Measurements from ENCODE around the gene TGIF2. TPM values are rescaled to one million over a fixed set of nuclear protein-coding genes. Genes with fewer than 3 reads are reported as not detected.
A peak's percentile ranks its signal among the peaks of the same experiment; 100 is the strongest.

The TGIF2 gene
- total RNA-seq, 1 experiment from 2014 or later, result 17.1 TPM

DNA sequence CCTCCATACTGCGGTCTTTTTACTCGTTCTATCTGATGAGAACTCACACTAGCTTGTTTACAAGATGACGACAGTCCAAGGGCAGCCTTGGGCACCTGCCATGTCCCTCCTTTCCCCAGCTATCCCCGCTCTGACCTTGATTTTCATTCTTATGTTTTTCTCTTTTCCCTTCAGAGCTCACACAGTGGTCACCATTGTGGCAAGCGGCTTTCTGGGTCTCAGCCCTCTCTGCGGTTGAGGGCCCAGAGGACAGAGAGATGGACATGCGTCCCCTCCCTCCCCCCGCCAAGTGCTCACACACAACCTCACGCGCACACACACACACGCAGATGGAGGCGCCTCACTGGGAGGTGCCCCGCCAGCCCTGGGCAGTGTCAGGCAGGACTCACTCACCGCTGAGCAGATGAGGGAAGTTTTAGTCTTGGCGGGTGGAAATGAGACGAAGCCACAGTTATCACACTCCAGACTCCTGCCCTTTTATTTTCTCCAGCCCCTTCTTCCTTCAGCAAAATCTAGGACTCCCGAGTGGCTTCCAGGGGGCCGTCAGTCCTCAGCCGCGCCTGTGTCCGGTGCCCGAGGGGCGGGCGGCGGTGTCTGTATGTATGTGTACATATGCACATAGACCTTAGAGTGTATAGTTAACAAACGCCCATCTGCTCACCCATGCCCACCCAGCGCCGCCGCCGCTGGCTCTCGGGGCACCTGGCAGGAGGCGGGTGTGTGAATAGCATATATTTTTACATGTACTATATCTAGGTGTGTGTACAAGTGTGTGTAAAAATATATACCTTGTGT is 45.9 kb upstream of the TGIF2 start:
- BruUV-seq (replicated peaks), result TSS peak; percentile 46
- TF ChIP-seq, protein P1, sequence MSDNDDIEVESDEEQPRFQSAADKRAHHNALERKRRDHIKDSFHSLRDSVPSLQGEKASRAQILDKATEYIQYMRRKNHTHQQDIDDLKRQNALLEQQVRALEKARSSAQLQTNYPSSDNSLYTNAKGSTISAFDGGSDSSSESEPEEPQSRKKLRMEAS (IDR thresholded peaks at IDR 0.05), result no peak
- TF ChIP-seq YY1 (IDR thresholded peaks at IDR 0.05; ENCODE audit: extremely low read depth, insufficient replicate concordance, low read depth, low read length), result no peak
- no peak for TF ChIP-seq EGR1 (IDR thresholded peaks at IDR 0.05; ENCODE audit: low read depth)
- no peak for TF ChIP-seq POLR2A (IDR thresholded peaks at IDR 0.05; ENCODE audit: borderline replicate concordance, extremely low read depth, insufficient read depth, insufficient read length)
- TF ChIP-seq, protein P2, sequence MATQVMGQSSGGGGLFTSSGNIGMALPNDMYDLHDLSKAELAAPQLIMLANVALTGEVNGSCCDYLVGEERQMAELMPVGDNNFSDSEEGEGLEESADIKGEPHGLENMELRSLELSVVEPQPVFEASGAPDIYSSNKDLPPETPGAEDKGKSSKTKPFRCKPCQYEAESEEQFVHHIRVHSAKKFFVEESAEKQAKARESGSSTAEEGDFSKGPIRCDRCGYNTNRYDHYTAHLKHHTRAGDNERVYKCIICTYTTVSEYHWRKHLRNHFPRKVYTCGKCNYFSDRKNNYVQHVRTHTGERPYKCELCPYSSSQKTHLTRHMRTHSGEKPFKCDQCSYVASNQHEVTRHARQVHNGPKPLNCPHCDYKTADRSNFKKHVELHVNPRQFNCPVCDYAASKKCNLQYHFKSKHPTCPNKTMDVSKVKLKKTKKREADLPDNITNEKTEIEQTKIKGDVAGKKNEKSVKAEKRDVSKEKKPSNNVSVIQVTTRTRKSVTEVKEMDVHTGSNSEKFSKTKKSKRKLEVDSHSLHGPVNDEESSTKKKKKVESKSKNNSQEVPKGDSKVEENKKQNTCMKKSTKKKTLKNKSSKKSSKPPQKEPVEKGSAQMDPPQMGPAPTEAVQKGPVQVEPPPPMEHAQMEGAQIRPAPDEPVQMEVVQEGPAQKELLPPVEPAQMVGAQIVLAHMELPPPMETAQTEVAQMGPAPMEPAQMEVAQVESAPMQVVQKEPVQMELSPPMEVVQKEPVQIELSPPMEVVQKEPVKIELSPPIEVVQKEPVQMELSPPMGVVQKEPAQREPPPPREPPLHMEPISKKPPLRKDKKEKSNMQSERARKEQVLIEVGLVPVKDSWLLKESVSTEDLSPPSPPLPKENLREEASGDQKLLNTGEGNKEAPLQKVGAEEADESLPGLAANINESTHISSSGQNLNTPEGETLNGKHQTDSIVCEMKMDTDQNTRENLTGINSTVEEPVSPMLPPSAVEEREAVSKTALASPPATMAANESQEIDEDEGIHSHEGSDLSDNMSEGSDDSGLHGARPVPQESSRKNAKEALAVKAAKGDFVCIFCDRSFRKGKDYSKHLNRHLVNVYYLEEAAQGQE (IDR thresholded peaks at IDR 0.05; ENCODE audit: low read depth), result no peak
- TF ChIP-seq, protein P3, sequence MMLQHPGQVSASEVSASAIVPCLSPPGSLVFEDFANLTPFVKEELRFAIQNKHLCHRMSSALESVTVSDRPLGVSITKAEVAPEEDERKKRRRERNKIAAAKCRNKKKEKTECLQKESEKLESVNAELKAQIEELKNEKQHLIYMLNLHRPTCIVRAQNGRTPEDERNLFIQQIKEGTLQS (IDR thresholded peaks at IDR 0.05), result no peak
- TF ChIP-seq, protein P4, sequence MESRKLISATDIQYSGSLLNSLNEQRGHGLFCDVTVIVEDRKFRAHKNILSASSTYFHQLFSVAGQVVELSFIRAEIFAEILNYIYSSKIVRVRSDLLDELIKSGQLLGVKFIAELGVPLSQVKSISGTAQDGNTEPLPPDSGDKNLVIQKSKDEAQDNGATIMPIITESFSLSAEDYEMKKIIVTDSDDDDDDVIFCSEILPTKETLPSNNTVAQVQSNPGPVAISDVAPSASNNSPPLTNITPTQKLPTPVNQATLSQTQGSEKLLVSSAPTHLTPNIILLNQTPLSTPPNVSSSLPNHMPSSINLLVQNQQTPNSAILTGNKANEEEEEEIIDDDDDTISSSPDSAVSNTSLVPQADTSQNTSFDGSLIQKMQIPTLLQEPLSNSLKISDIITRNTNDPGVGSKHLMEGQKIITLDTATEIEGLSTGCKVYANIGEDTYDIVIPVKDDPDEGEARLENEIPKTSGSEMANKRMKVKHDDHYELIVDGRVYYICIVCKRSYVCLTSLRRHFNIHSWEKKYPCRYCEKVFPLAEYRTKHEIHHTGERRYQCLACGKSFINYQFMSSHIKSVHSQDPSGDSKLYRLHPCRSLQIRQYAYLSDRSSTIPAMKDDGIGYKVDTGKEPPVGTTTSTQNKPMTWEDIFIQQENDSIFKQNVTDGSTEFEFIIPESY (IDR thresholded peaks at IDR 0.05; ENCODE audit: extremely low read depth, insufficient replicate concordance, low read length), result no peak
- TF ChIP-seq SIN3A (IDR thresholded peaks at IDR 0.05; ENCODE audit: low read depth), result no peak
- no peak for TF ChIP-seq SP1 (IDR thresholded peaks at IDR 0.05; ENCODE audit: low read depth)
- TF ChIP-seq ELF1 (IDR thresholded peaks at IDR 0.05; ENCODE audit: borderline replicate concordance, low read depth), result no peak
- TF ChIP-seq SRF (IDR thresholded peaks at IDR 0.05; ENCODE audit: low read depth), result no peak
- TF ChIP-seq, protein P5, sequence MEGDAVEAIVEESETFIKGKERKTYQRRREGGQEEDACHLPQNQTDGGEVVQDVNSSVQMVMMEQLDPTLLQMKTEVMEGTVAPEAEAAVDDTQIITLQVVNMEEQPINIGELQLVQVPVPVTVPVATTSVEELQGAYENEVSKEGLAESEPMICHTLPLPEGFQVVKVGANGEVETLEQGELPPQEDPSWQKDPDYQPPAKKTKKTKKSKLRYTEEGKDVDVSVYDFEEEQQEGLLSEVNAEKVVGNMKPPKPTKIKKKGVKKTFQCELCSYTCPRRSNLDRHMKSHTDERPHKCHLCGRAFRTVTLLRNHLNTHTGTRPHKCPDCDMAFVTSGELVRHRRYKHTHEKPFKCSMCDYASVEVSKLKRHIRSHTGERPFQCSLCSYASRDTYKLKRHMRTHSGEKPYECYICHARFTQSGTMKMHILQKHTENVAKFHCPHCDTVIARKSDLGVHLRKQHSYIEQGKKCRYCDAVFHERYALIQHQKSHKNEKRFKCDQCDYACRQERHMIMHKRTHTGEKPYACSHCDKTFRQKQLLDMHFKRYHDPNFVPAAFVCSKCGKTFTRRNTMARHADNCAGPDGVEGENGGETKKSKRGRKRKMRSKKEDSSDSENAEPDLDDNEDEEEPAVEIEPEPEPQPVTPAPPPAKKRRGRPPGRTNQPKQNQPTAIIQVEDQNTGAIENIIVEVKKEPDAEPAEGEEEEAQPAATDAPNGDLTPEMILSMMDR (IDR thresholded peaks at IDR 0.05 in 2 of 3, conservative IDR thresholded peaks at IDR 0.05 in 1 of 3; ENCODE audit: borderline replicate concordance in 1 of 3, insufficient read depth in 1 of 3, low read depth in 2 of 3, low read length in 2 of 3), result no peak
- TF ChIP-seq JUND (IDR thresholded peaks at IDR 0.05), result no peak
- no peak for TF ChIP-seq FOSL1 (IDR thresholded peaks at IDR 0.05; ENCODE audit: low read depth)
- no peak for TF ChIP-seq ZFX (IDR thresholded peaks at IDR 0.05)
- no peak for TF ChIP-seq EZH2phosphoT487 (IDR thresholded peaks at IDR 0.05; ENCODE audit: borderline replicate concordance)
- TF ChIP-seq RAD21 (IDR thresholded peaks at IDR 0.05; ENCODE audit: low read depth), result no peak
- no peak for TF ChIP-seq CBX3 (IDR thresholded peaks at IDR 0.05; ENCODE audit: low read depth)
- no peak for TF ChIP-seq ZNF274 (IDR thresholded peaks at IDR 0.05; ENCODE audit: low read depth, low read length)
- TF ChIP-seq TCF7L2 (IDR thresholded peaks at IDR 0.05; ENCODE audit: borderline replicate concordance, extremely low read depth, insufficient read depth, insufficient read length), result no peak
- H3K27me3 ChIP-seq (ENCODE audit: insufficient read depth, low read length), result no peaks in the 10 kb centered on the region
- no peaks in the 10 kb centered on the region for H3K9me2 ChIP-seq (ENCODE audit: insufficient read depth)
- H3K9me3 ChIP-seq (ENCODE audit: control insufficient read depth in 1 of 2, insufficient read depth in 1 of 2, low read depth in 1 of 2, low read length in 2 of 2), result no peaks in the 10 kb centered on the region
- no peaks in the 10 kb centered on the region for H4K20me1 ChIP-seq (ENCODE audit: insufficient read depth)
- no peak overlapping the region for H3K4me3 ChIP-seq (replicated peaks in 1 of 2; ENCODE audit: low read depth in 1 of 2, low read length in 2 of 2)
- ChIA-PET CTCF (no interaction called here), RAD21 (ENCODE audit: low non-redundant PET in 1 of 2, low total read pairs in 2 of 2, uncharacterized antibody in 2 of 2, unreplicated experiment in 2 of 2) (no interaction called here), POLR2A (no interaction called here)
- no peaks in the 10 kb centered on the region for H3K79me2 ChIP-seq (ENCODE audit: insufficient read depth, low read length)
- no peak overlapping the region for H3K9ac ChIP-seq (ENCODE audit: low read length)
- ATAC-seq (no peak), DNase-seq (ENCODE audit: low read depth, low spot score) (no peak)
- H3K36me3 ChIP-seq (ENCODE audit: control insufficient read depth in 1 of 2, insufficient read depth in 2 of 2, low read length in 2 of 2), result peaks cover 0 to 15% of the 10 kb centered on the region in 2 experiments; a peak in 3 of 4 replicates
- no peak overlapping the region for H2AFZ ChIP-seq (ENCODE audit: low read depth, low read length, poor library complexity, severe bottlenecking)
- H3K4me1 ChIP-seq (ENCODE audit: control insufficient read depth in 1 of 2, insufficient read depth in 2 of 2, low read length in 2 of 2), result no peaks in the 10 kb centered on the region
- H3K27ac ChIP-seq (ENCODE audit: low read depth, low read length), result no peak overlapping the region
- intact Hi-C loops (cut with micrococcal nuclease), result no loop called here
- no peak overlapping the region for H3K4me2 ChIP-seq (ENCODE audit: low read length)
